ENCODE results near the gene CIC. TPM values are rescaled to one million over a fixed set of nuclear protein-coding genes. Genes with fewer than 3 reads are reported as not detected.

The CIC gene
- total RNA-seq, 2 donors from 2014 or later, result 40.5 to 61.0 TPM

DNA sequence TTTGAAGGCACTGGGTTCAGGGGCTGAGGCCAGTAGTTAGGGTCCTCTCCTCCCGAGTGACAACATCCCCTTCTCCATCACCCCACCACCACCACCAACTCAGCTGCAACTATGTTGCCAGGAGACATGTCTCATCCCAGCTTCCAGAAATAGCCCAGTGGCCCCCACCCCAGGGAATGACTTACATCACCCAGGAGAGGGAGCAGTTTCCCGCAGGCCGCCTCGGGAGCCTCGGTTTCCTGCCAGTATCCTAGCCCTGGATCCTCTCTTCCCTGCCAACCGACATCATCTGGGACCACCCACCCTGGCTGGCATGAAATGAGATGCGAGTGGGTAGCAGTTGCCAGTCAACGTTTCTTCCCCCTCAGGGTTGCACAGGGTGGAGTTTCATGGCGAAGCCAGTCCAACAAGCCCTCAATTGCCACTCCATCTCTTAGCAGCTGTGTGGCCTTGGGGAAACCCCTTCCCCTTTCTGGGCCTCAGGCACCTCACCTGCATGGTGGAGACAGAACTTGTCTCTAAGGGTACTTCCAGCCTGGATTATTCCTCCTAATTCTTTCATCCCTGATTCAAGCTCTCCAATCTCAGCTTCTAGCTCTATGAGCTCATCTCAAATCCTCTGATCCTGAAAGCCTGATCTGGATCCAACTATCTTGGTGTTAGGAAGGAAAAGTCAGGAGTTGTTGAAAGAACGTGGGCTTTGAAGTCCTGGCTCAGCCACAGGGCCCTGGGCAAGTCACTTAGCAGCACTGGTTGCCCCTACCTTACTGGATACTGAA, 22.7 kb upstream of the CIC start:
- intact Hi-C loops (cut with DNase I), result loop anchor here (5.0 kb wide), 1 partner anchor 46 kb away; no protein-coding TSS in a partner anchor
- TF ChIP-seq CTCF (IDR thresholded peaks at IDR 0.05), result peak; percentile 44 to 79 (median 66)
- TF ChIP-seq POLR2A (IDR thresholded peaks at IDR 0.05), result no peak
- no peak overlapping the region for H3K4me3 ChIP-seq
- ATAC-seq (no peak), DNase-seq (peak; percentile 72 to 76 (median 74))
- no peaks in the 10 kb centered on the region for H3K9me3 ChIP-seq
- peaks cover 46% of the 10 kb centered on the region for H3K4me1 ChIP-seq
- H3K36me3 ChIP-seq (replicated peaks in 1 of 2; ENCODE audit: insufficient read depth in 1 of 2, low read depth in 2 of 2), result peaks cover 0 to 9% of the 10 kb centered on the region in 2 donors
- 22 to 26% methylated on average over 5 to 10 of the region's 10 CpGs for WGBS, 2 donors
- H3K27ac ChIP-seq, result peak overlapping the region in 2 of 4 donors; percentile 33 to 59
- H3K27me3 ChIP-seq, result no peaks in the 10 kb centered on the region

GRCh38 chr19:42246922-42247639, 22.0 kb upstream of the CIC start:
- H3K27ac ChIP-seq, result peak overlapping the region in 2 of 4 donors; percentile 33 to 59
- no peak overlapping the region for H3K4me3 ChIP-seq
- no peaks in the 10 kb centered on the region for H3K27me3 ChIP-seq
- peaks cover 0 to 9% of the 10 kb centered on the region in 2 donors for H3K36me3 ChIP-seq (replicated peaks in 1 of 2; ENCODE audit: insufficient read depth in 1 of 2, low read depth in 2 of 2)
- H3K9me3 ChIP-seq, result no peaks in the 10 kb centered on the region
- intact Hi-C loops (cut with DNase I), result loop anchor here (5.0 kb wide), 1 partner anchor 45 kb away; no protein-coding TSS in a partner anchor
- H3K4me1 ChIP-seq, result peaks cover 49% of the 10 kb centered on the region
- no peak for ATAC-seq
- no peak for DNase-seq
- WGBS, 2 donors, result 50 to 61% methylated on average over 3 to 7 of the region's 7 CpGs
- TF ChIP-seq CTCF (IDR thresholded peaks at IDR 0.05), result no peak
- no peak for TF ChIP-seq POLR2A (IDR thresholded peaks at IDR 0.05)

- intact Hi-C loops (cut with DNase I), result loop anchor here (5.0 kb wide), 1 partner anchor 45 kb away; no protein-coding TSS in a partner anchor
- 88 to 89% methylated on average over 5 of the region's 6 CpGs for WGBS, 2 donors
- Histone ChIP-seq H3K4me3 (no peak overlapping the region), H3K4me1 (peaks cover 54% of the 10 kb centered on the region), H3K9me3 (no peaks in the 10 kb centered on the region), H3K27me3 (no peaks in the 10 kb centered on the region), H3K27ac (no peak overlapping the region), H3K36me3 (replicated peaks in 1 of 2; ENCODE audit: insufficient read depth in 1 of 2, low read depth in 2 of 2) (peaks cover 0 to 9% of the 10 kb centered on the region in 2 donors)
- DNase-seq (no peak), ATAC-seq (no peak)
- TF ChIP-seq POLR2A (IDR thresholded peaks at IDR 0.05), result no peak
- TF ChIP-seq CTCF (IDR thresholded peaks at IDR 0.05), result no peak
These were observed 21.3 kb upstream of the CIC start for GRCh38 chr19:42247640-42248199.

GRCh38 chr19:42248270-42249148, 20.5 kb upstream of the CIC start:
- H3K9me3 ChIP-seq, result no peaks in the 10 kb centered on the region
- ATAC-seq (no peak), DNase-seq (no peak)
- no peak overlapping the region for H3K4me3 ChIP-seq
- H3K4me1 ChIP-seq, result peaks cover 59% of the 10 kb centered on the region
- intact Hi-C loops (cut with DNase I), result loop anchor here (5.0 kb wide), 1 partner anchor 44 kb away; no protein-coding TSS in a partner anchor
- H3K36me3 ChIP-seq (replicated peaks in 1 of 2; ENCODE audit: insufficient read depth in 1 of 2, low read depth in 2 of 2), result peaks cover 0 to 9% of the 10 kb centered on the region in 2 donors
- no peak overlapping the region for H3K27ac ChIP-seq
- 89 to 94% methylated on average over 33 to 39 of the region's 41 CpGs for WGBS, 2 donors
- no peak for TF ChIP-seq CTCF (IDR thresholded peaks at IDR 0.05)
- no peak for TF ChIP-seq POLR2A (IDR thresholded peaks at IDR 0.05)
- H3K27me3 ChIP-seq, result no peaks in the 10 kb centered on the region

Data from body of pancreas (tissue), 4 donors.